Uterus (tissue), 4 donors: ENCODE data around the gene KLHL18. TPM values are rescaled to one million over a fixed set of nuclear protein-coding genes. Genes with fewer than 3 reads are reported as not detected.

Experiments used
- DNase-seq, 2 donors: peaks; one replicate each; pipeline ENCODE4 v3.0.0-alpha.2; 2019 to 2020
- H3K27ac ChIP-seq, 2 donors: fragments of 200-600 bp; sonication (generic); 1 replicate in 1 of 2; 2 replicates in 1 of 2; pipeline ENCODE4 v1.5.1; 2016 to 2018
- H3K27me3 ChIP-seq, 2 donors: fragments of 200-600 bp; sonication (generic); one replicate each; pipeline ENCODE4 v1.5.1; 2018 to 2019; ENCODE audit warnings: control low read depth in 1 of 2
- H3K36me3 ChIP-seq, 2 donors: fragments of 200-600 bp; sonication (generic); one replicate each; pipeline ENCODE4 v1.5.1; 2019; ENCODE audit warnings: control low read depth in 1 of 2
- H3K4me1 ChIP-seq, 2 donors: fragments of 200-600 bp; sonication (generic); one replicate each; pipeline ENCODE4 v1.5.1; 2018 to 2019; ENCODE audit warnings: control low read depth in 1 of 2
- H3K4me3 ChIP-seq, 2 donors: fragments of 200-600 bp; sonication (generic); 1 replicate in 1 of 2; 2 replicates in 1 of 2; pipeline ENCODE4 v1.5.1; 2018 to 2019; ENCODE audit warnings: mild to moderate bottlenecking in 1 of 2
- H3K9me3 ChIP-seq, 2 donors: fragments of 200-600 bp; sonication (generic); one replicate each; pipeline ENCODE4 v1.5.1; 2019; ENCODE audit warnings: control low read depth in 1 of 2
- POLR2A ChIP-seq, 2 donors: fragments of 450-650 bp; IDR thresholded peaks; one replicate each; pipeline ENCODE4 v1.6.1; 2016; ENCODE audit warnings: antibody characterized with exemption in 2 of 2, mild to moderate bottlenecking in 1 of 2, moderate library complexity in 1 of 2
- intact Hi-C: fragments of 100-400 bp; cut with DNase I; formaldehyde crosslinking; loops from one replicate; pipeline ENCODE4 v1.15.1; 2023; ENCODE audit warnings: low total_unique reads
- total RNA-seq, 4 donors: library from RNA; depleted of rRNA in 3 of 4; stranded (reverse); fragments of >200 nt in 3 of 4; gene quantifications; one replicate each; pipeline versions ENCODE4 v1.1.0 to v1.2.4, GENCODE V29; 2014 to 2023
- TF ChIP-seq, protein P1 (sequence below), 4 experiments: fragments of 200-600 bp in 2 of 4; fragments of 450-650 bp in 2 of 4; sonication (generic) in 2 of 4; IDR thresholded peaks; one replicate each; pipeline ENCODE4 v1.5.1; 2016 to 2019; ENCODE audit warnings: antibody characterized with exemption in 4 of 4, mild to moderate bottlenecking in 2 of 4, moderate library complexity in 1 of 4
- donor health status: DM: yes; HTN: yes; CAD: no.

KLHL18 gene
- total RNA-seq, 4 donors from 2014 or later, result 1.3 to 32.9 (median 15.0) TPM

DNA sequence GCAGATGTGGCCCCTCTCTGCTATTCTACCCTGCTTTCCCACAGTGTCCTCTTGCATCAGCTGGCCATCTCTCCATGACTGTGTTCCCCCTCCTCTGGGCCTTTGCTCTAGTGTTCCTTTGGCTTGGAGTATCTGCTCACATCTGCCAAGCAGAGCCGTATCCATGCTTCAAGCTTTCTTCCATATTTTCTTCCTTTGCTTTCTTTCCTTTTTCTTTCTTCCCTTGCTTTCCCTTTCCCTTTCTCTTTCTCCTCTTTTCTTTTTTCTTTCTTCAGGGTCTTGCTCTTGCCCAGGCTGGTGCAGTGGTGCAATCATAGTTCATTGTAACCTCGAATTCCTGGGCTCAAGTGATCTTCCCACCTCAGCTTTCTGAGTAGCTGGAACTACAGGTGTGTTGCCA is 12.6 kb downstream of the KLHL18 start:
- no peaks in the 10 kb centered on the region for H3K4me1 ChIP-seq
- H3K4me3 ChIP-seq, result no peak overlapping the region
- DNase-seq, result no peak
- H3K27ac ChIP-seq, result no peak overlapping the region
- TF ChIP-seq, protein P1, sequence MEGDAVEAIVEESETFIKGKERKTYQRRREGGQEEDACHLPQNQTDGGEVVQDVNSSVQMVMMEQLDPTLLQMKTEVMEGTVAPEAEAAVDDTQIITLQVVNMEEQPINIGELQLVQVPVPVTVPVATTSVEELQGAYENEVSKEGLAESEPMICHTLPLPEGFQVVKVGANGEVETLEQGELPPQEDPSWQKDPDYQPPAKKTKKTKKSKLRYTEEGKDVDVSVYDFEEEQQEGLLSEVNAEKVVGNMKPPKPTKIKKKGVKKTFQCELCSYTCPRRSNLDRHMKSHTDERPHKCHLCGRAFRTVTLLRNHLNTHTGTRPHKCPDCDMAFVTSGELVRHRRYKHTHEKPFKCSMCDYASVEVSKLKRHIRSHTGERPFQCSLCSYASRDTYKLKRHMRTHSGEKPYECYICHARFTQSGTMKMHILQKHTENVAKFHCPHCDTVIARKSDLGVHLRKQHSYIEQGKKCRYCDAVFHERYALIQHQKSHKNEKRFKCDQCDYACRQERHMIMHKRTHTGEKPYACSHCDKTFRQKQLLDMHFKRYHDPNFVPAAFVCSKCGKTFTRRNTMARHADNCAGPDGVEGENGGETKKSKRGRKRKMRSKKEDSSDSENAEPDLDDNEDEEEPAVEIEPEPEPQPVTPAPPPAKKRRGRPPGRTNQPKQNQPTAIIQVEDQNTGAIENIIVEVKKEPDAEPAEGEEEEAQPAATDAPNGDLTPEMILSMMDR (IDR thresholded peaks at IDR 0.05), result no peak
- TF ChIP-seq POLR2A (IDR thresholded peaks at IDR 0.05), result no peak
- no peaks in the 10 kb centered on the region for H3K36me3 ChIP-seq
- no peaks in the 10 kb centered on the region for H3K27me3 ChIP-seq
- intact Hi-C loops, result no loop called here
- no peaks in the 10 kb centered on the region for H3K9me3 ChIP-seq

DNA sequence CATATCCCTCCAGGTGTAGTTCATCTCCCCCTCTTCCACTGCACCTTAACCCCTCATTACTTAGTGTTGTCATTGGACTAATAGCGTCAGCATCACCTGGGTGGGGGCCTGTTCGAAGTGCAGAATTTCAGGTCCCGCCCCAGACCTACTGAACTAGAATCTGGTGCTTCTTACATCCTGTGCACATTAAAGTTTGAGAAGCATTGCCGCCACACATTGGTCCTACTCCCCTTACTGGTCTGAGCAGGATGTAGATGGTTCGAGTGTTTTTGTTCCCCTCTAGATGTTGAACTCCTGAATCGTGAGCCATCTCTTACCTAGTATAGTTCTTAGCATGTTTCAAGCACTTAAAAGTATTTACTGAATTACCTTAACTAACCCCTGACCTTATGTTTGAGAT is 13.2 kb downstream of the KLHL18 start:
- no peak for TF ChIP-seq POLR2A (IDR thresholded peaks at IDR 0.05)
- Histone ChIP-seq H3K9me3 (no peaks in the 10 kb centered on the region), H3K36me3 (no peaks in the 10 kb centered on the region), H3K27ac (no peak overlapping the region), H3K4me3 (no peak overlapping the region), H3K4me1 (no peaks in the 10 kb centered on the region), H3K27me3 (no peaks in the 10 kb centered on the region)
- DNase-seq, result no peak
- intact Hi-C loops, result no loop called here

DNA sequence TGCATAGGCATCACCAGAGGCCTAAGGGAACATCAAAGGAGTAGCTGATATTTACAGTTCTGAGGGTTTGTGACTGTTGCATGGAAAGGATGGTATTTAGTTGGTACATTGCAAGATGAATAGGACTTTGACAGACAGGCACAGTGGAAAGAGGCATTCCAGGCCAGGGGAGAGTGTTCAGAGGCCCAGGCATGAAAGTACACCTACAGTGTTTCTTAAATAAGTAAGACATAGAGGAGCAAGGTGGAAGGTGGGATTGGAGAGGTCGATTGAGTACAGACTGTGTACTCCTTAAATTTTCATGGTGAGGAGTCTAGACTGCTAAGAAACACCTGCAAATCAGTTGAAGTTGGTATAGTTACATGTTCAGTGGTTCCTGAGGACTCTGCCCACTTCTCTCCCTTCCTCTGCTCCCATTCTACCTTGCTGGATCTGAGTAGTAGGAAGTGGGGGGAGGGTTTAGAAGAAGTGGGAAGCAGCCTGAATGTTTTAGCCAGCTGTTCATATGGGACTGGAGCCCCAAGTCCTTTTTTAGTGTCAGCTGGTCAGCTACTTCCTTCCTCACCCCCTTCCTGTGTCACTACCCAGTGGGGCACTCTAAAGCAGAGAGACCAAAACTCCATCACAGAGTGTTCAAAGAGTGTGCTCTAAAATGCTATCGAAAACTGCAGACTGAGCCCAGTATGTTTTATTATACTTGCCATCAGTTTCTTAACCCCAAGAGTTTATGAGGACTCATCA is 14.0 kb downstream of the KLHL18 start:
- no peaks in the 10 kb centered on the region for H3K27me3 ChIP-seq
- intact Hi-C loops, result no loop called here
- TF ChIP-seq POLR2A (IDR thresholded peaks at IDR 0.05), result no peak
- TF ChIP-seq, protein P1 (IDR thresholded peaks at IDR 0.05), result no peak
- no peaks in the 10 kb centered on the region for H3K36me3 ChIP-seq
- DNase-seq, result no peak
- H3K4me1 ChIP-seq, result no peaks in the 10 kb centered on the region
- no peak overlapping the region for H3K4me3 ChIP-seq
- H3K9me3 ChIP-seq, result no peaks in the 10 kb centered on the region
- H3K27ac ChIP-seq, result no peak overlapping the region

DNA sequence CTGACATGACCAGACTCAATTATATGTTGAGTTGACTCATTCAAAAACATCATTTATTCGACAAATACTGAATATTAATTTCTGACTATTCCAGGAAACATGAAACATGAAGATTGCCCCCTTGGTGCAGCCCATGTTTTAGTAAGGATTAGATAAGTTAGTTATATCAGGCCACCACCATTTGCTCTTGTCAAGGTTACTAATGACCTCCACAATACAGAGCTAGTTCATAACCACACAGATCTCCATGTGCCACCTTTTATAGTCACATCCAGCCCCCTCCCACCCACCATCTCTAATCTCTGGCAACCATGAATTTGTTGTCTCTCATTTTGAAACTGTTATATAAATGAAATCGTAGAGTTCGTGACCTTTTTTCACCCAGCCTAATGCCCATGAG is 15.7 kb downstream of the KLHL18 start:
- no peaks in the 10 kb centered on the region for H3K36me3 ChIP-seq
- H3K9me3 ChIP-seq, result no peaks in the 10 kb centered on the region
- intact Hi-C loops, result no loop called here
- H3K4me1 ChIP-seq, result no peaks in the 10 kb centered on the region
- H3K27me3 ChIP-seq, result no peaks in the 10 kb centered on the region
- TF ChIP-seq POLR2A (IDR thresholded peaks at IDR 0.05), result no peak
- TF ChIP-seq, protein P1 (IDR thresholded peaks at IDR 0.05), result no peak
- no peak overlapping the region for H3K27ac ChIP-seq
- DNase-seq, result no peak
- H3K4me3 ChIP-seq, result no peak overlapping the region

DNA sequence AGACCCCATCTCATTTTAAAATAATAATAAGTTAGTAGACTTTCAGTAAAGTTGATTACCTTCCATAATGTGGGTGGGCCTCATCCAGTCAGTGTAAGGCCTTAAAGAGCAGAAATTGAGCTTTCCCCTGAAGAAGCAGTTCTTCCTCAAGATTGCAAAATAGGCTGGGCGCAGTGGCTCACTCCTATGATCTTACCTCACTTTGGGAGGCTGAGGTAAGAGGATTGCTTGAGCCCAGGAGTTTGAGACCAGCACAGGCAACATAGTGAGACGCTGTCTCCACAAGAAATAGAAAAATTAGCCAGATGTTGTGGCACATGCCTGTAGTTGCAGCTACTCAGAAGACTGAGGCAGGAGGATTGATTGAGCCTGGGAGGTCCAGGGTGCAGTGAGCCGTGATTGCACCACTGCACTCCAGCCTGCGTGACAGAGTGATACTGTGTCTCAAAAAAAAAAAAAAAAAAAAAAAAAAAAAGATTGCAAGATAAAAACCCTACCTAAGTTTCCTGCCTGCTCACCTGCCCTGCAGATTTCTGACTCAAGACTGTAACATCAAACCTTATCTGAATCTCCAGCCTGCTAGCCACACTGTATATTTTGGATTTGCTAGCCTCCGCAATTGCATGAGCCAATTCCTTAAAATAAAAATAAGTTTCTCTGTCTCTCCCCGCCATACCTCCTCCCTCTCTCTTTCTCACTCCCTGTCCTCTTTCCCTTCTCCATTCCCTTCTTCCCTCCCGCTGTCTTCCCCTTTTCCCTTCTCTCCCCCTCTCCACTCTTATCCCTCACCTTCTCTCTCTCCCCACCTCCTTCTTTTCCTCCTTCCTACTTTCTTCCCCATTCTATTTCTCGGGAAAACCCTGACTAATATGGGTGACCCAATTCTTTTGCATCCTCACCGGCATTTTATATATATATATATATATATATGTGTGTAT is 16.9 kb downstream of the KLHL18 start:
- intact Hi-C loops, result no loop called here
- DNase-seq, result no peak
- Histone ChIP-seq H3K27me3 (no peaks in the 10 kb centered on the region), H3K27ac (no peak overlapping the region), H3K9me3 (no peaks in the 10 kb centered on the region), H3K4me3 (no peak overlapping the region), H3K4me1 (no peaks in the 10 kb centered on the region), H3K36me3 (no peaks in the 10 kb centered on the region)
- TF ChIP-seq, protein P1 (IDR thresholded peaks at IDR 0.05), result no peak
- no peak for TF ChIP-seq POLR2A (IDR thresholded peaks at IDR 0.05)
